T follicular helper cell (primary cell): ENCODE data around the gene CD180.

Experiments
- DNase-seq: peaks from one replicate; pipeline ENCODE4 v3.0.0-alpha.2; 2020; ENCODE audit warnings: low read depth

Gene CD180

DNA sequence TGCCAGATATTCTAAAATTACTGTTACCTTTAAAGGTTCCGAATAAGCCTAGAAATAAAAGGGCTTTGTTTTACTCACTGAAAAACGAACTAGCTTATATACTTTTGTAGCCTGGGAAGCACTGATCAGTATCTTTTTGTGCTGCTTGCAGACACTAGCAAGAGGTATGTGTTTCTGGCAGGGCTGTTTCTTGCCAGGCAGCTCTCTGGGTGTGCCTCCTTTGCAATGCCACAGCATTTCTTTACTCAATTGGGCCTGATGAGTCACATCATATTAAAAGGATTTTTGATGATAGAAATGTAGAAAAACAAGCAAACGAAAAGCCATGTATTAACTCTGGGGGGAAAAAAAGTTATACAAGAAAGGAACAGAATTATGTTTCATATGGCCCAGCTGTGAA lies 35.6 kb downstream of the CD180 start:
- peak; percentile 31 for DNase-seq

DNA sequence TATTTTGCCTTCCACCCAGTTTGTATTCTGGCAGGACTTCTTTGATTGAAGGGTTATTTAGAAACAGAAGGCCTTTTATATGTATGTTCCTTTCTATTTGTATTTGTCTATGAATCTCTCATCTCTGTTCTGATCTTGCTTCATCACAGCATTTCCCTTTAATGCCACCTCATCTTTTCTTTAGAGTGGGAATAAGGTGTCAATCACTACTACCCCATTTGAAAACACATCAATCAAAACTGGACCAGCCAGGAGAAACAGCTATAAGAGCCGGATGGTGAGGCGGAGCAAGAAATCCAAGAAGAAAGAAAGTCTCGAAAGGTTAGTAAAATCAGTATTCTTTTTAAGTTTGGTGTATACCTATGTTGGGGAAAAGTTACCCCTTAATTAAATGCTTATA lies 36.3 kb downstream of the CD180 start:
- no peak for DNase-seq

DNA sequence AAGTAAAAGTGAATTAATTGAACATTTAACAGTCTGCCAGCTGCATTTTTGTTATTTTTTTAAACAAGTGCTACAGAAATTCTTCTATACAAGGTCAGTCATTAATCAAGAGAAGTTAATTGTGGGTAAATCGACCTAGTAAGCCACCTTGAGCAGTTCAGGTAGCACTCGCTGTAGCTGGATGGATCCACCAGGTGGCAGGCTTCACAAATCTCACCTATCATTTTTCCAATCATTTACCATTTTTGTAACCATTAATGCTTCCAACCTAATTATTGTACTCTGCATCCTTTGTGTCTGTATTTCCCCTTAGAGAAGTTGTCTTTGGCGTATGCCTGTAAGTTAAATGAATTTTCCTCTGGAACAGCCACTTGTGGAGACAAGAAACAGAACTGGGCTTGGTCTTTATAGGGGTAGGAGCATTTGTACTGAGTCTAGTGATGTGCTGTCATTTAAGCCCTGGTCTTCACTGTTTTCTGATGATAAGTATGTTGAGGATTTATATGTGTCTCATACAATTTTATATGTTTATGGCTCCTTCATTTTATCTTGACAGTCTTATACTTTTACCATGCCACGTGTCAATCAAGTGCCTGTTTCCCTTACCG lies 39.5 kb downstream of the CD180 start:
- DNase-seq, result peak; percentile 37

DNA sequence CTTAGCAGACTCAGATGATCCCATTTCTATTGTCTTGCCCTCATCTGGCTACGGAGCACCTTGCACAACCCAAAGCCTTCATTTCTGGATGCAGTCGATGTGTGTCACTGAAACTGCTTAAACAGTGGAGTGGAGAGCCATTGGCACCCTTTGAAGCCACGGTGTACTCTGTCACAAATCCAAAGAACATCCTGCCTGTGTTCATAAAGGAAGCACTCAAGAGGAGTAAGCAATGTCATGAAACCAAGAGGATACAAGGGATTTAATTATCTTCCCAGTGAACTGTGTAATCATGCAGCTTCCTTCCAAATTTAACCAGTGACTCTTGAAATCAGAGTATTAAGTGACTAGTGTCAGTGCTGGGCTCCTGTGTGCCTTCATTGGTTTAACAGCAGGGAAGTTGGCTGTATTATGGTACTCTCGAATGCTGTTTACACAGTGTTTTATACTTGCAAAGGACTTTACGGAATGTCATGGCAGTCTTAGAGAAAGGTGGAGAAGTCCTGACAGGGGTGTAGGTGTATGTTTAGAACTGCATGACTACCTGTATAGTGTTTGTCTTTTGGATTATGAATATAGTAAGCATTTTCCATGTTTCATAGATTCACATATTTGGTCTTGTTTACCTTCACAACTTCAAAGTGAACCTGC lies 41.9 kb downstream of the CD180 start:
- DNase-seq, result no peak

DNA sequence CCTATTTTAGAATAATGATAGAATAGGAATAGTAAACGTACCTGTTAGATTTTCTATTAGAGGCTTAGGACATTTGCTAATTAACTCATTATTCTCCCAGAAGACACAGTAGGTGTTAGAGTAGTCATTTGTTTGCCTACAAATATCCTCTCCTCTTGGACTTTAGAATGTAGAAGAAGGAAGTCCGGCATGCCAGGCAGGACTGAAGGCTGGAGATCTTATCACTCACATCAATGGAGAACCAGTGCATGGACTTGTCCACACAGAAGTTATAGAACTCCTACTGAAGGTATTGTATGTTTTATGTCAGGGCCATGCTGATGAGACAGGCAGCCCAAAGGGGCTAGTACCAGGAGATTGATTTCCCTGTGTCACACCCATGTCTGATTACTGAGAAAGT lies 43.3 kb downstream of the CD180 start:
- DNase-seq, result no peak

DNA sequence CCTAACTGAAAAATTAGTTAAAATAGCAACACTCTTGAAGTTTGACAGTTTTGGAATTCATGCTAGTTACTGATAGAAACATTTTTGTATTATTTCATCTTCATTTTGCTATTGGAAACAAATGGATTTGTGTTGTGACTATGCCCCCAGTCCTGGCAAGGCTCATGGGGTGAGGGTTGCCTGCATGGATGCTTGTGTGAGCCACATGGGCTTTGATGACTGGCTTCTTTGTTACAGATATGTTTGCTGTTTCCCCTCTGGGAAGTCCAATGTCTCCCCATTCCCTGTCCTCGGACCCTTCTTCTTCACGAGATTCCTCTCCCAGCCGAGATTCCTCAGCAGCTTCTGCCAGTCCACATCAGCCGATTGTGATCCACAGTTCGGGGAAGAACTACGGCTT lies 44.2 kb downstream of the CD180 start:
- no peak for DNase-seq

DNA sequence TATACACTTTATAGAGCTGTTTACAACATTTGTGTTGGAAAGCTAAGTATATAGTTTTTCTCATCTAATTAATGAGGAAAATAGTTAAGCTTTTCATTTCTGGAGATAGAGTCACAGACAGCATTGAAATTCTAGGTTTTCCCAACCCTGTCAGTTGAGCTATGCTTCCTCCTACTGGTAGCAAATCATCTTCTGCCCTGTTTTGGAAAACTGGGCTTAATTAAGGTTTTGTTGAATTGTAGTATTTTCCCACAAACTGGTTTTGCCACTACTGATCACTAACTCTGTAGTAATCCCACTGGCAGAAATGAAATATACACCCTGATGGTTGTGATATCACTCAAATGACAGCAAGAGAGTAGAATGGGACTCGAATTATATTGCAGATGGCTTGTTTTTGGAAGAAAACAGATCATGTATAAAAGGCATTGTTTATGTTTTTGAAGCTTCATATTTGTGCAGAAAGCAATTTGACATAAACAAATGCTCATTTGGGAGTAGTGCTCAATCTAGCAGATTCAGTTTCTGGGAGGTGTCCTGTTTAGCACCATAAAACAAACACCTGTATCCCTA lies 46.6 kb downstream of the CD180 start:
- DNase-seq, result no peak

DNA sequence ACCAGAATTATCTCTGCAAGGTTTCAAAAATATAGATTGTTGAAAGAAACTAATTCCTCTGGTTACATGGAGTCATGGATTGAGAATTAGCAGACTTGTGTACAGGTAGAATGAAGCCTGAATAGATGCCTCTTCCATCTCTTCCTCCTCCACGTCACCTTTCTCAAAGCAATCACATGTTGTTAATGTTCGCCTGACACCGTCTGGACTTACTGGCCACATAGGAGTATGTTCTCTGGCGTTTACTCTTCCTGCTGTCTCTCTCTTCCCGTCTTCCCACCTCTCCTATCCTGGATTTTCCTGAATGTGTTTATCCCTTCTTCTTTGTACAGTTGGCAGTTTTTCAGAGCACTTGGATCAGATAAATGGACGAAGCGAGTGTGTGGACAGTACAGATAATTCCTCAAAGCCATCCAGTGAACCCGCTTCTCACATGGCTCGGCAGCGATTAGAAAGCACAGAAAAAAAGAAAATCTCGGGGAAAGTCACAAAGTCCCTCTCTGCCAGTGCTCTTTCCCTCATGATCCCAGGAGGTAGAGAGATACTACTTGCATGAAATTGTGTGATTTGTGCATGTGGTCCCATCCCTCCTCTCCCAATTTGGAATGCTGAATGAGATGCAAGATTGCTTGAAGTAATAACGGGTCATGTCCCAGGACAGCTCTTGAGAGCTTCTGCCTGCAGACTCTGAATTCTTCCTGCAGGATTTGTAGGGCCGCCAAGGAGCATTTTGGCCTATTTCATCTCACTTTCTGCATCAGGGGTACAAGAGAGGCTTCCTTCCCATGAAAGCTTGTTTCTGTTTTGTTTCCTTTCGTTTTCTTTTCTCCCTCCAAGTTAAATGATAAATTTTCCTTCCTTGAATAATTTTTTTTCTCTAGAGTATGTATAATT lies 47.3 kb downstream of the CD180 start:
- DNase-seq, result no peak

DNA sequence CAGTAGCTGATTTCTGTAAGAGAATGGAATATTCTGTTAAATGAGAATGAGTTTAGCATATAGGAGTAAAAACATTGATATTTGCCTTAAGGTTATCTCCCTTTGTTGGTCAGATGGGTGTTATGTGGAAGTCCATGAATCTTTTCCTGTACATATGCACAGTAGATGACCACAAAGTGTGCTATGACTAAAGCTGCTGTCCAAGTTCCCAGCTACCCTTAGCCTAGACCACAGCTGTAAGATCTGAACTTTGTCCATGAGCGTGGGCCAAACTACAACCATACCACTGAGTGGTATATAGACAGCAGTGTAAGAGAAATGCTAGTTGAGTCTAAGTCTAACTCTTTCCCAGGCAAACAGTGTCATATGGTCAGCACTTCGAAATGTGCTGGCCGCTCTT lies 48.8 kb downstream of the CD180 start:
- DNase-seq, result no peak

DNA sequence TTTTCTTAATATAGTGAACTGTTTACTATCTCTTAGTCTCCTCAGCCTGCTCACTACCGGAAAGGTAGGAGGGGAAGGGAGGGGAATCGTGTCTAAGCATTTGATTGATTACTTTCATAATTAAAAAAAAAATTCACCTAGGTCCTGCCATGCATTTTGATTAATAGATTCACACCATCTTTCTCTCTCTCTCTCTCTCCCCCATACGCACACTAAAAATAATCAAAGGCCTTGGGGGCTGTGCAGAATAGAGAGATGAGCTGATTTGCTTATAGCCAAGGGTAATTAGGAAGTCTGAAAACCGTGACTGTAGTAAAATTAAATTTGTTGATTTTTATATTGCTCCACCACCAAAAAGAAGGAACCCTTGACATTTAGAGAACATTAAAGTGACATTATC lies 49.6 kb downstream of the CD180 start:
- no peak for DNase-seq

DNA sequence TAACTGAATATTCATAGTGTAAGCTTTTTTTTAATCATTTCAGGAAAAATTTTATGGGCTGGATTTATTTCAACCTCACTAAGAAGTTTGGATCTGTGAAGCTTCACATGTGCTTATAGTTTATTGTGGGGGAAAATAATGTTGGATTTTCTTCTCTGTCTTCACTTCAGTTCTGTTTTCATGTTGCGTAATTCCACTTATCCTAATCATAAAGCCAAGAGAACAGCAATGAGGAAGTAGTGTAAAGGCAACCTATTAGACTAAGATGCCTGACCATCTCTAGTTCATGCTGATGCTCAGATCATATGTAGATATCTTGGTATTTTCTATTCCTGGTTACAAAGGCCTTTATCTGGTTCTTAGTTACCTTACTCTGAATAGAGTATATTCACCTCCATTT lies 50.0 kb downstream of the CD180 start:
- DNase-seq, result no peak

DNA sequence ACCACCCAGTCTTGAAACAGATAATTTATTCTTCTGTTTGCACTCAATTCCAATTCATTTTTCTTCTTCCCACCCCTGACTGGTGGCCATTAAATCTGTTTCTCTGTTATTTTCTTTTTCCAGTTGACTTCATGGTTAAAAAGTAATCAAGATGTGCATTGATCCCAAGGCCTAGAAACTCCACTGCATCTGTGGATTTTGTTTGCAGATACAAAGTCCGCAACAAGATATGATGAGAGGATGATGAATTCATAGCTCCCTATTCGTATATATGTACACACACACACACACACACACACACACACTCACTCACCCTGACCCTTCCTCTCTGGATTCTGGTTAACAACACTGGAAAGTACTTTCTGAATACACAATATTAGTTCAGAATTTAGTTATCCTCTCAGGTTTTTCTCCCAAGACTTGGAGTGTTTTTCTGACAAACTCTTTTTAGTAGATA lies 52.4 kb downstream of the CD180 start:
- DNase-seq, result no peak

DNA sequence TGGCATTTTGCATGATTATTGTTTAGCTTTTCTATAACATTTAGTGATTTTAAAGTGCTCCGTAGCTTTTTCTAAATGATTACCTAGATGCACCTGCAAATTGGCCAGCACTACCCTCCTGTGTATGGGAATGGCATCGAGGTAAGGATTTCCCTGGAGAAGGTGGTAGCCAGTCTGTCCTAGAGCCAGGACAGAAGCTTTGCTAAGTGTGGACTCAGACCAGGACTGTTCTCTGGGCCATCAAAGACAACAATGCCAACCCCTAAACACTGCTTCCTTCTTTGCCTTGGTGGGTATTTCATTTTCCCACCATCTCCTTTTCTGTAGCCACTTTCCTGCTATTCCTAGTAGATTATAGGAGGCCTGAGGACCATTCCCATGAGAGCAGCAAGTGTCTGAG lies 53.0 kb downstream of the CD180 start:
- DNase-seq, result no peak

DNA sequence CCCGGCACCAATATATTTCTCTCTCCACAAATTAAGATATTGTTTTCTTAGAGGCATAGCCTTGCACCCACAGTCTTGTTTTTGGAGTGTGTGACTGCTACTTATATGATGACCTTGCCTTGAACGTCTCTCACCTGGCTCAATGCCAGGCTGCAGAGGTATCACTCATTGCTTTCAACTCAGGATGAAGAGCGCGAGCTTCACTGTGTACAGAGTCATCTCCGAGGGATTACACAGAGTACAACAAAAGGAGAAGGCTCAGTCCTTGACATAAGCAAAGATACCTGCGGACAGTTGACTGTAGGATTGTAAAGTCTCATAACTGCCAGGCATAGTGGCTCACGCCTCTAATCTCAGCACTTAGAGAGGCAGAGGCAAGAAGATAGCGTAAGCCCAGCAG lies 53.8 kb downstream of the CD180 start:
- DNase-seq, result no peak

DNA sequence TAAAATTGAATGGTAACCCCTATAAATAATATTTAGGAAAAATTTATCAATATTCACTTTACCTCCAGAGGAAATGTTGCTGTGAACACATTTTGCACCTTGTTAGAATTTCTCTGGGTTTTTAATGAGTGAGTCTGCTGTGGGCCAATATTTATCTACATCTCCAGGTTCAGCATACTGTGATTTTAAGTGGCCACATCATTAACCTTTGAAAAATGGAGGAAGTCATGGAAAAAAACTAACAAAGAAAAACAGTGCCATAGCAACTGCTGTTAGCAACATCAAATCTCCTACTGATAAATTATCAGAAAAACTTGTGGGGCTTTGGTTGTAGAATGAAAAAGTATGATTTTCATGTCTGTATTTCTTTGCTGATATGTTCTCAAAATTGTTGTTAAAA lies 55.0 kb downstream of the CD180 start:
- DNase-seq, result no peak

DNA sequence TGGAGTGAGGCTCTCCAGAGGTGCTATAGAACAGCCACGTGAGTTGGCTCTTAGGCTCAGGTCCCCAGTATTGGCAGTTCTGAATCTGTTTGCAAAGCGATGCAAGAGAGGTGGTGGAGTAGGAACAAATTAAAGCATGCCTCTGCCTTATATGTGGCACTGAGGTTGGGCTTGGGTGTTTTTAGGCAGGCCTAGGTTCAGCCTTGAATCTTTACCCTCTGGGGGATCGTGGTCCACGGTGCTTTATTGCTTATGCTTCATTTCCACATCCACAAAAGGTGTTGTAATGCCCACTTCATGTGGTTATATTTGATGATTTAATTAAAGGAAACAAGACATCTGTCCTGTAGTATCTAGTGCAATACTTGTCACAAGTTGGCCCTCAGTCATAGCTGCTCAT lies 56.2 kb downstream of the CD180 start:
- DNase-seq, result no peak

DNA sequence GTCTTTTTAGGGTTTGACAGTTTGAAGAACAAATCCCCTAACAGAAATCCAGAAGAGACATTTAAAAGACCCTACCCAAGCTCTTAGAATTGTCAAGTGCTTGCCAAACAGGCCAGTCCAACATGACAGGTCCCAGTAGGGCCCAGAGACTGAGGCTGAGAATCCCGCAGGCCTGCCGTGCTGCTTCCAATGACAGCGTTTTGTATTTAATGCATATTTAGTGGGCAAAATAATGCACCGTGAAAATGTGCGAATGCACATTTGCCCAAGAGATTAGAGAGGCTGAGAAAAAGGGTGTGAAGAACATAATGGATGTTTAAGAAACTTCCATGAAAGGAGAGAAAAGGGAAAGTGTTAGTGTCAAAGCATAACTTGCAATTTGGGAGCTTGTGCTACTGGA lies 57.6 kb downstream of the CD180 start:
- no peak for DNase-seq

DNA sequence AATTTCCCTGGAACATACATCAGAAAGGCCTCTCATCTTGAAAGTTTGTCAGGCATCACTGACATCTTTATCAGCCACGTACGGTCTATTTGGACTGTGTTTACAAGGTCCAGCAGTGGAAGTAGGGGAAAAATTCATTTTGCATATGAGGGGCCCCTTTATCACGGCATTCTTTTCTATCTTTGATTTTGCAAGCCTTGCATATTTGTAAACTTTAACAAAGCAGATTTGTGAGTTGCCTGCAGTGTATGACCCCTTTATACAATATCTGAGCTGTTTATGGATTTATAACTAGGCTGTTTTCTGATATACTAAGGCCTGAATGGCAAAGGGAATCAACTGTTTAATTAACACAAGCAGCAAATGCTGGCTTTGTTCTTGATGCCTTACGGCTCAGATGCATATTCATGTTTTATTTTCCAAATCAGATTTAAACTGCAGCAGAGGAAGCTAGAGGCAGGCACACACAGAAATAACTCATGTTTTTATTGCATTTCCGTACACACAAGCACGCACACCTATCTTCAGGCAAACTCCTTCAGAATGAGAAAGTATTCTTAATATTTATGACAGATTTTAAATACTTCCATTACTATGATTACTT lies 61.1 kb downstream of the CD180 start:
- DNase-seq, result no peak

DNA sequence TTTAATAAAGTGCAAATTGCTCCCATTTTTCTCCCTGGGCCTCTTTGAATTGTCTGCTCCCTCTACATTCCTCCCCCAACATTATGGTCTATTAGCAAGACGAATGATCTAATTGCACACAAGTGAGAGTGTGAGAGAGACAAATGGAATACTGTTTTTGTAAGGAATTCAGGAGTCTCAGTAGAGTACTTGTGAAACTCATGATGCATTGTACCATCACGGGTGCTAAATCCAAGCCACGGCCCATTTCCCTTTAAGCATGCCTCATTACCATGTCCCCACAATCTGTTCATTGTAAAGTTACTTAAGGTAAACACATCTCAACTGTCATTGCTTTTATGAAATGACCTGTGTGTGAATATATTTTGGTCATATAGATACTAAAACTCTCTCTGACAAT lies 62.8 kb downstream of the CD180 start:
- DNase-seq, result no peak

DNA sequence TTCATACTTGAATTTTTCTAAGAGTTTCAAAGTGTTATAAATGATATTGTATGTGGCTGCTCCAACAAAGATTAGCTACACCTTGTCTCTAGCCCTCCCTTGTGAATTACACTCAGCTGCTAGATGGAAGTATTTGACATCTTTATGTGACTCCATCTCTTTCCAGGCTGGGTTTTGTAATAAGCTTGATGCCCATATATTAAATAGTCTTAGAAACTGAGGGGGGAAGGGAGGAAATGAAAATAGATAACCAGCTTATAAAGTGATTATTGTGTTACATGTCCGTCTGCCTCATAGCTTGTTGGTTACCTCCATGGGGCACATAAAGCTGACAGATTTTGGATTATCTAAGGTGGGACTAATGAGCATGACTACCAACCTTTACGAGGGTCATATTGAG lies 63.4 kb downstream of the CD180 start:
- DNase-seq, result no peak

DNA sequence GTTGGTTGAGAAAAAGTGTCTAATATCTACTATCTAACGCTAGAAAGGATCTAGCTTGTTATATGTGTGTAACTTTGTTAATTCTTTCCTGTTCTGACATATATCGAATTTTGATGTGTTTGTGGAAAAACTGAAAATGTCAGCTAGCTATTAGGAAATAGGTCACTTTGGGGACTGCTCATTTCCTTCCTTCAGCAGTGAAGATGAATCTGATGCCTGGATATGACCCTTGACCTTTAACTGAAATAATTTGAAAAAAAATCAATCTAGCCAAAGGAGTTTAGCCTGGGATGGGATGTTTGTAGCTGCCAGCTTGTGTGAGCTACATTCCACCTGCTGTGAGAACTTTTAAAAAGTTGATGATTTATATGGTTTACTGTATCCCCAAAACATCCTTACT lies 66.8 kb downstream of the CD180 start:
- DNase-seq, result no peak
